Measurements from ENCODE around the gene DSE. TPM values are rescaled to one million over a fixed set of nuclear protein-coding genes. Genes with fewer than 3 reads are reported as not detected.

Gene DSE
- polyA plus RNA-seq, 3 donors = 14.6 to 36.5 (median 28.4) TPM

- no peak for TF ChIP-seq CTCF (IDR thresholded peaks at IDR 0.05)
- WGBS (ENCODE audit: insufficient coverage) = no CpG with 5 or more reads among the region's 1 CpG
Measured at GRCh38 chr6:116424001-116424400, 53.3 kb downstream of the DSE start.

GRCh38 chr6:116426551-116426950 is 55.8 kb downstream of the DSE start:
- H3K27ac Mint-ChIP-seq = peak overlapping the region in 1 of 7 donors; percentile 33
- Histone ChIP-seq H3K9ac (ENCODE audit: insufficient read depth, low read length, poor library complexity, severe bottlenecking) (no peak overlapping the region), H3K4me3 (replicated peaks in 1 of 3; ENCODE audit: low read depth in 2 of 3, low read length in 3 of 3) (no peak overlapping the region), H3K36me3 (replicated peaks in 1 of 2; ENCODE audit: control insufficient read depth in 1 of 2, insufficient read depth in 2 of 2, low read length in 2 of 2) (peaks cover 38 to 46% of the 10 kb centered on the region in 2 donors), H3K9me3 (replicated peaks in 1 of 2; ENCODE audit: control insufficient read depth in 1 of 2, insufficient read depth in 1 of 2, low read length in 2 of 2) (no peaks in the 10 kb centered on the region), H3K27ac (ENCODE audit: low read depth in 1 of 2, low read length in 2 of 2) (no peak overlapping the region), H3K27me3 (ENCODE audit: control insufficient read depth in 2 of 2, insufficient read depth in 2 of 2, low read length in 2 of 2) (no peaks in the 10 kb centered on the region), H3K4me2 (replicated peaks; ENCODE audit: extremely low read depth, low read length, poor library complexity, severe bottlenecking) (no peak overlapping the region), H3K79me2 (ENCODE audit: insufficient read depth, low read length) (peaks cover 8% of the 10 kb centered on the region), H2AFZ (ENCODE audit: insufficient read depth, low read depth, low read length, poor library complexity, severe bottlenecking) (no peak overlapping the region), H4K20me1 (ENCODE audit: insufficient read depth, low read length) (peaks cover 20% of the 10 kb centered on the region), H3K4me1 (ENCODE audit: control insufficient read depth in 1 of 2, insufficient read depth in 2 of 2, low read length in 2 of 2) (peaks cover 0 to 3% of the 10 kb centered on the region in 2 donors)
- intact Hi-C loops (cut with micrococcal nuclease) = no loop called here
- WGBS (ENCODE audit: insufficient coverage) = 88% methylated on average over 1 of the region's 3 CpGs
- H3K4me3 Mint-ChIP-seq = no peak overlapping the region
- peaks cover 2% of the 10 kb centered on the region for H3K4me1 Mint-ChIP-seq
- no peak for DNase-seq
- TF ChIP-seq CTCF (IDR thresholded peaks at IDR 0.05) = no peak
- H3K36me3 Mint-ChIP-seq = peaks cover 46% of the 10 kb centered on the region in 2 donors
- peaks cover 0 to 2% (median 0%) of the 10 kb centered on the region in 3 donors for H3K27me3 Mint-ChIP-seq (ENCODE audit: low read depth in 3 of 3)
- peaks cover 0 to 3% (median 0%) of the 10 kb centered on the region in 7 donors for H3K9me3 Mint-ChIP-seq

More at GRCh38 chr6:116424001-116424400, 53.3 kb downstream of the DSE start:
- intact Hi-C loops (cut with micrococcal nuclease) = no loop called here
- Histone ChIP-seq H3K27me3 (ENCODE audit: control insufficient read depth in 2 of 2, insufficient read depth in 2 of 2, low read length in 2 of 2) (no peaks in the 10 kb centered on the region), H4K20me1 (ENCODE audit: insufficient read depth, low read length) (peaks cover 31% of the 10 kb centered on the region), H3K9me3 (replicated peaks in 1 of 2; ENCODE audit: control insufficient read depth in 1 of 2, insufficient read depth in 1 of 2, low read length in 2 of 2) (no peaks in the 10 kb centered on the region), H3K4me1 (ENCODE audit: control insufficient read depth in 1 of 2, insufficient read depth in 2 of 2, low read length in 2 of 2) (peaks cover 0 to 3% of the 10 kb centered on the region in 2 donors), H3K4me3 (replicated peaks in 1 of 3; ENCODE audit: low read depth in 2 of 3, low read length in 3 of 3) (no peak overlapping the region), H2AFZ (ENCODE audit: insufficient read depth, low read depth, low read length, poor library complexity, severe bottlenecking) (no peak overlapping the region), H3K36me3 (replicated peaks in 1 of 2; ENCODE audit: control insufficient read depth in 1 of 2, insufficient read depth in 2 of 2, low read length in 2 of 2) (peaks cover 22 to 25% of the 10 kb centered on the region in 2 donors), H3K79me2 (ENCODE audit: insufficient read depth, low read length) (peaks cover 14% of the 10 kb centered on the region), H3K4me2 (replicated peaks; ENCODE audit: extremely low read depth, low read length, poor library complexity, severe bottlenecking) (no peak overlapping the region), H3K27ac (ENCODE audit: low read depth in 1 of 2, low read length in 2 of 2) (no peak overlapping the region), H3K9ac (ENCODE audit: insufficient read depth, low read length, poor library complexity, severe bottlenecking) (no peak overlapping the region)
- H3K36me3 Mint-ChIP-seq = peaks cover 31 to 33% of the 10 kb centered on the region in 2 donors
- H3K9me3 Mint-ChIP-seq = no peaks in the 10 kb centered on the region
- H3K27me3 Mint-ChIP-seq (ENCODE audit: low read depth in 3 of 3) = peaks cover 0 to 2% (median 0%) of the 10 kb centered on the region in 3 donors
- H3K4me3 Mint-ChIP-seq = no peak overlapping the region
- peak in 1 of 3 donors; percentile 53 for DNase-seq
- no peak overlapping the region for H3K27ac Mint-ChIP-seq
- H3K4me1 Mint-ChIP-seq = peaks cover 3% of the 10 kb centered on the region
